BE2C (cell line): ENCODE data around the gene ME1.
"Not testable (repeated sequence)": the region's sequence is repeated elsewhere in the genome, so short reads cannot be mapped to it uniquely, and the experiment has no call there.

ENCODE experiments used
- DNase-seq: peaks from one replicate; pipeline ENCODE4 v3.0.0-alpha.2; 2020
- H3K27me3 ChIP-seq: fragments of 250-450 bp; sonication (Bioruptor Pico); 2 replicates; pipeline ENCODE4 v1.5.1; 2020; ENCODE audit warnings: mild to moderate bottlenecking
- H3K36me3 ChIP-seq: fragments of 250-450 bp; sonication (Bioruptor Pico); 2 replicates; pipeline ENCODE4 v1.5.1; 2020; ENCODE audit warnings: mild to moderate bottlenecking
- H3K4me1 ChIP-seq: fragments of 250-450 bp; sonication (Bioruptor Pico); 2 replicates; pipeline ENCODE4 v1.5.1; 2020
- H3K4me3 ChIP-seq: 2 replicates; pipeline ENCODE4 v1.5.1; 2011; ENCODE audit warnings: low read depth, low read length
- H3K9me3 ChIP-seq: fragments of 250-450 bp; sonication (Bioruptor Pico); 2 replicates; pipeline ENCODE4 v1.5.1; 2020
- TF ChIP-seq, protein P1 (sequence below): IDR thresholded peaks from 2 replicates; pipeline ENCODE4 v1.5.1; 2012; ENCODE audit warnings: mild to moderate bottlenecking, low read depth, low read length

The ME1 gene

GRCh38 chr6:83365931-83366330 is 64.9 kb downstream of the ME1 start:
- TF ChIP-seq, protein P1, sequence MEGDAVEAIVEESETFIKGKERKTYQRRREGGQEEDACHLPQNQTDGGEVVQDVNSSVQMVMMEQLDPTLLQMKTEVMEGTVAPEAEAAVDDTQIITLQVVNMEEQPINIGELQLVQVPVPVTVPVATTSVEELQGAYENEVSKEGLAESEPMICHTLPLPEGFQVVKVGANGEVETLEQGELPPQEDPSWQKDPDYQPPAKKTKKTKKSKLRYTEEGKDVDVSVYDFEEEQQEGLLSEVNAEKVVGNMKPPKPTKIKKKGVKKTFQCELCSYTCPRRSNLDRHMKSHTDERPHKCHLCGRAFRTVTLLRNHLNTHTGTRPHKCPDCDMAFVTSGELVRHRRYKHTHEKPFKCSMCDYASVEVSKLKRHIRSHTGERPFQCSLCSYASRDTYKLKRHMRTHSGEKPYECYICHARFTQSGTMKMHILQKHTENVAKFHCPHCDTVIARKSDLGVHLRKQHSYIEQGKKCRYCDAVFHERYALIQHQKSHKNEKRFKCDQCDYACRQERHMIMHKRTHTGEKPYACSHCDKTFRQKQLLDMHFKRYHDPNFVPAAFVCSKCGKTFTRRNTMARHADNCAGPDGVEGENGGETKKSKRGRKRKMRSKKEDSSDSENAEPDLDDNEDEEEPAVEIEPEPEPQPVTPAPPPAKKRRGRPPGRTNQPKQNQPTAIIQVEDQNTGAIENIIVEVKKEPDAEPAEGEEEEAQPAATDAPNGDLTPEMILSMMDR, result no peak

GRCh38 chr6:83362349-83362748 is 68.5 kb downstream of the ME1 start:
- H3K4me1 ChIP-seq, DNase-seq, H3K27me3 ChIP-seq, H3K4me3 ChIP-seq, H3K36me3 ChIP-seq, H3K9me3 ChIP-seq: not testable (repeated sequence)

More at GRCh38 chr6:83365931-83366330, 64.9 kb downstream of the ME1 start:
- Histone ChIP-seq H3K4me3 (no peak overlapping the region), H3K27me3 (no peaks in the 10 kb centered on the region), H3K9me3 (no peaks in the 10 kb centered on the region), H3K4me1 (no peaks in the 10 kb centered on the region), H3K36me3 (no peaks in the 10 kb centered on the region)
- no peak for DNase-seq

GRCh38 chr6:83359638-83360037 is 71.2 kb downstream of the ME1 start:
- DNase-seq, result no peak
- Histone ChIP-seq H3K4me3 (no peak overlapping the region), H3K4me1 (no peaks in the 10 kb centered on the region), H3K36me3 (no peaks in the 10 kb centered on the region), H3K27me3 (no peaks in the 10 kb centered on the region), H3K9me3 (no peaks in the 10 kb centered on the region)
- TF ChIP-seq, protein P1, result no peak

DNA sequence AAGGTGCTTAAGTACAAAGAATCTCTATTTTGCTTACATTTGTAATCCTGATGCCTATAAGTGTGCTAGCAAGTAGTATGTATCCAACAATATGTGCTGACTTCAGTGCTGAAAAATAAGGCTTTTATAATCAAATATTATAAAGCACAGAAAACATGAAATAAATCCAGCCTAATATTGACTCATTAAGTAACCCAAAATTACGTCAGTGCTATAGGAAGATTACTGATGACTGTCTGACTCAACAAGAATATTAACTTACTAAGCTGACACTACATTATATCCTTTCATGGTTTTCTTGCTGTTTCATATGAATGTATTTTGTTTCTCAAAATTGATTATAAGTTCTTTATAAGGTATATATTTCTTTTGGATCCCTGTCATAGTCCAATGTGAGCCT is 76.1 kb downstream of the ME1 start:
- Histone ChIP-seq H3K9me3 (no peaks in the 10 kb centered on the region), H3K4me3 (no peak overlapping the region), H3K36me3 (no peaks in the 10 kb centered on the region; the same call in 1 of the 2 replicates), H3K27me3 (no peaks in the 10 kb centered on the region), H3K4me1 (no peaks in the 10 kb centered on the region)
- no peak for DNase-seq
- TF ChIP-seq, protein P1, result no peak

- DNase-seq, result no peak
- Histone ChIP-seq H3K27me3 (no peaks in the 10 kb centered on the region), H3K36me3 (no peaks in the 10 kb centered on the region; the same call in 1 of the 2 replicates), H3K4me1 (no peaks in the 10 kb centered on the region), H3K4me3 (no peak overlapping the region), H3K9me3 (no peaks in the 10 kb centered on the region)
- TF ChIP-seq, protein P1, result no peak
These were observed 78.3 kb downstream of the ME1 start for GRCh38 chr6:83352424-83353061.

DNA sequence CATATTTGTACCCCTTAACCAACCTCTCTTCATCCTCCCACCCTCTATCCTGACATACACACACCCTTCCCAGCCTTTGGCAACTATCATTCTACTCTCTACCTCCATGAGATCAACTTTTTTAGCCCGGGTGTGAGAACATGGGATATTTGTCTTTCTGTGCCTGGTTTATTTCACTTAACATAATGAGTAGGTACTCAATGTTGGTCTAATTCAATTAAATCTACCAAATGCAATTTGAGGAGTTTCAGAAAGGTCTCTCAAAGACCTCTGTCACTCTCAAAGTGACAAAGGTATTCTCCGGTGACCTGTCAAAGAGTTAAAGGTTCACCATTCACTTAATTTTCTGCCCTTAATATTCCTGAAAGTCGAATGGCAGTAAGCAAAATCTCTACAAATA is 87.7 kb downstream of the ME1 start:
- no peak for DNase-seq
- no peak overlapping the region for H3K4me3 ChIP-seq
- no peaks in the 10 kb centered on the region for H3K9me3 ChIP-seq
- H3K27me3 ChIP-seq, result no peaks in the 10 kb centered on the region
- TF ChIP-seq, protein P1, result no peak
- H3K4me1 ChIP-seq, result no peaks in the 10 kb centered on the region
- no peaks in the 10 kb centered on the region for H3K36me3 ChIP-seq
